Neutrophil (primary cell): Measurements from ENCODE around the gene CES3.

Experiments
- H3K27ac ChIP-seq: fragments of 200-600 bp; sonication (generic); 2 replicates; pipeline ENCODE4 v1.5.1; 2016; ENCODE audit warnings: mild to moderate bottlenecking, moderate library complexity
- H3K27me3 ChIP-seq: fragments of 200-600 bp; sonication (generic); 2 replicates; pipeline ENCODE4 v1.6.0; 2016; ENCODE audit warnings: mild to moderate bottlenecking
- H3K36me3 ChIP-seq: fragments of 200-600 bp; sonication (generic); 2 replicates; pipeline ENCODE4 v1.5.1; 2017
- H3K4me1 ChIP-seq, 2 experiments: fragments of 200-600 bp in 1 of 2; sonication (generic) in 1 of 2; 1 replicate in 1 of 2; 2 replicates in 1 of 2; pipeline versions ENCODE4 v1.5.1 to v1.6.1; 2013 to 2016; ENCODE audit warnings: low read depth in 1 of 2, low read length in 1 of 2, mild to moderate bottlenecking in 1 of 2, moderate library complexity in 1 of 2; ENCODE audit not compliant: control insufficient read depth in 1 of 2, insufficient read depth in 1 of 2
- H3K4me3 ChIP-seq, 2 experiments: fragments of 200-600 bp in 1 of 2; sonication (generic) in 1 of 2; 1 replicate in 1 of 2; 2 replicates in 1 of 2; pipeline ENCODE4 v1.5.1; 2013 to 2016; ENCODE audit warnings: low read depth in 1 of 2, low read length in 1 of 2, mild to moderate bottlenecking in 1 of 2, moderate library complexity in 1 of 2
- H3K9me3 ChIP-seq: fragments of 200-600 bp; sonication (generic); 2 replicates; pipeline ENCODE4 v1.5.1; 2016
- TF ChIP-seq, protein P1 (sequence below): fragments of 200-600 bp; sonication (generic); IDR thresholded peaks from 2 replicates; pipeline ENCODE4 v1.5.1; 2016; ENCODE audit warnings: antibody characterized with exemption

Gene CES3

DNA sequence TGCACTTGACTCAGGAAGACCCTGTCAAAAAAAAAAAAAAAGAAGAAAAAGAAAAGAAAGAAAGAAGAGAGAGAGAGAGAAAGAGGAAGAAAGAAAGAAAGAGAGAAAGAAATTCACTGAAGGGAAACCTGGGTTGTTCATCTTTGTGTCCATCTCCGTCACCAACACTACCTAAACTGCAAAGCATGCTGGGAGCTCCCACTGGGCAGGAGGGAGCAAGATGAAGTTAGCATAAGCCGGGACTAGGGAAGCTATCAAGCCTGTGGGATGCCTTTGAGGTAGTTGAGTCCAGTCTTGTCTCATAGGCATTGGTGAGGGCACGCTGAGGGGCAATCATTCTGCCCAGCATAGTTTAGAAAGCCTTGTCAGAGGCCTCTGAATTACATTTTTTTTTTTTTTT, 60.3 kb downstream of the CES3 start:
- TF ChIP-seq, protein P1, sequence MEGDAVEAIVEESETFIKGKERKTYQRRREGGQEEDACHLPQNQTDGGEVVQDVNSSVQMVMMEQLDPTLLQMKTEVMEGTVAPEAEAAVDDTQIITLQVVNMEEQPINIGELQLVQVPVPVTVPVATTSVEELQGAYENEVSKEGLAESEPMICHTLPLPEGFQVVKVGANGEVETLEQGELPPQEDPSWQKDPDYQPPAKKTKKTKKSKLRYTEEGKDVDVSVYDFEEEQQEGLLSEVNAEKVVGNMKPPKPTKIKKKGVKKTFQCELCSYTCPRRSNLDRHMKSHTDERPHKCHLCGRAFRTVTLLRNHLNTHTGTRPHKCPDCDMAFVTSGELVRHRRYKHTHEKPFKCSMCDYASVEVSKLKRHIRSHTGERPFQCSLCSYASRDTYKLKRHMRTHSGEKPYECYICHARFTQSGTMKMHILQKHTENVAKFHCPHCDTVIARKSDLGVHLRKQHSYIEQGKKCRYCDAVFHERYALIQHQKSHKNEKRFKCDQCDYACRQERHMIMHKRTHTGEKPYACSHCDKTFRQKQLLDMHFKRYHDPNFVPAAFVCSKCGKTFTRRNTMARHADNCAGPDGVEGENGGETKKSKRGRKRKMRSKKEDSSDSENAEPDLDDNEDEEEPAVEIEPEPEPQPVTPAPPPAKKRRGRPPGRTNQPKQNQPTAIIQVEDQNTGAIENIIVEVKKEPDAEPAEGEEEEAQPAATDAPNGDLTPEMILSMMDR: no peak
- no peaks in the 10 kb centered on the region for H3K9me3 ChIP-seq
- H3K27me3 ChIP-seq: peaks cover 9% of the 10 kb centered on the region
- H3K36me3 ChIP-seq: no peaks in the 10 kb centered on the region
- H3K4me3 ChIP-seq: no peak overlapping the region
- H3K4me1 ChIP-seq: no peaks in the 10 kb centered on the region
- no peak overlapping the region for H3K27ac ChIP-seq

DNA sequence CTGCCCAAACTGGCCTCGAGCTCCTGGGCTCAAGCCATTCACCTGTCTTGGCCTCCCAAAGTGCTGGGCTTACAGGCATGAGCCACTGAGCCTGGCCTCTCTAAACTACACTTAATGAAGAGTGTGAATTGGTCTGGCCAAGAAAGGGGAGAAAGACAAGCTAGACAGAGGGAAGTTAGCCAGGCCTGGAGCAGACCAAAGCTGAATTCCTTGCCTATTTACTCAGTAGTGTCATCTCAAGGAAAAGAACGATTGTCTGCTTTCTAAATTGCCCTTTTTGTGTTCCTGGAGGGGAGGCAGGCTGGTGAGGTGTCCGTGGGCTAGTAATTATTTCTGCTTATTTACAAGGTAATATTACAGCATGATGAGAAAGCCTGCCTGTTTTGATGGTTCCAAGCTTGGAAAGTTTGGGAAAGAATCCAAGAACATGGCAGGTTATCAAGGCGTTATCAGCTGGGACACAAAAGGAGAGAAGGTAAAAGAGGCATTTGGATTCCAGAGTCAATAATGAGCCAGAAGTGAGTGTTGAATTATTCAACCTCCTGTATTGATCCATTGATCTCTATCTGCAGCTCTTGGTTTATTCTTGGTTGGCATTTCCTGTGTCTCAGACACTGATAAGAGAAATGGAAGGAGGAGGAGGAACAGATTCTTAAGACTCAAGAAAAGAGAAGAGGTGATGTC, 61.6 kb downstream of the CES3 start:
- Histone ChIP-seq H3K4me1 (no peaks in the 10 kb centered on the region), H3K27ac (no peak overlapping the region), H3K9me3 (no peaks in the 10 kb centered on the region), H3K36me3 (no peaks in the 10 kb centered on the region), H3K27me3 (no peaks in the 10 kb centered on the region), H3K4me3 (no peak overlapping the region)
- TF ChIP-seq, protein P1: no peak

DNA sequence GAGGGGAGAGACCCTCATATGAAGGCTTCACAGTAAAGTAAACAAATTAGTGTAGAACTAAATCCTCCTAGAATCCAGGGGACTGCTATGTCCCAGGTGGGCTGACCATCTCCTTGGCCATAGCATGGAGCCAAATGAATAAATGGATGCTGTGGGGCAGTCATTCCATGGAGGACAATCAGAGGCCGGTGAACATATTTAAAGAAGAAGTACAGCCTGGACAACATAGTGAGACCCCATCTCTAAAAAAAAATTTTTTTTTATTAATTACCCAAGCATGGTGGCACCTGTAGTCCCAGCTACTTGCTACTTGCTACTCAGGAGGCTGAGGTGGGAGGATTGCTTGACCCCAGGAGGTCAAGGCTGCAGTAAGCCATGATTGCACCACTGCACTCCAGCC, 62.6 kb downstream of the CES3 start:
- Histone ChIP-seq H3K36me3 (no peaks in the 10 kb centered on the region), H3K4me3 (no peak overlapping the region), H3K4me1 (peaks cover 6 to 7% of the 10 kb centered on the region in 2 experiments), H3K27ac (no peak overlapping the region), H3K27me3 (no peaks in the 10 kb centered on the region), H3K9me3 (no peaks in the 10 kb centered on the region)
- TF ChIP-seq, protein P1: no peak
